HEK293T (cell line): ENCODE measurements around the gene ARL6.

ENCODE experiments used
- CTCF ChIA-PET: fragments of 350-600 bp; formaldehyde crosslinking; extraction: SDS; loops from one replicate; lab custom pipeline; 2021; ENCODE audit warnings: antibody characterized with exemption, inconsistent platforms; lab: Yijun Ruan, JAX
- POLR2A ChIA-PET: fragments of 350-600 bp; formaldehyde crosslinking; extraction: SDS; loops from one replicate; lab custom pipeline; 2020; ENCODE audit warnings: antibody characterized with exemption, inconsistent platforms; lab: Yijun Ruan, JAX
- DNase-seq: peaks from one replicate; pipeline ENCODE4 v3.0.0; 2012; ENCODE audit warnings: mixed read lengths; ENCODE audit errors: extremely low spot score
- ARNT ChIP-seq: fragments of 450-650 bp; IDR thresholded peaks from 2 replicates; pipeline ENCODE4 v1.6.1; 2017; ENCODE audit warnings: mild to moderate bottlenecking
- BHLHE40 ChIP-seq: fragments of 450-650 bp; IDR thresholded peaks from 2 replicates; pipeline ENCODE4 v1.6.1; 2016; ENCODE audit warnings: mild to moderate bottlenecking, moderate library complexity, borderline replicate concordance
- CTBP1 ChIP-seq: fragments of 450-650 bp; IDR thresholded peaks from 2 replicates; pipeline ENCODE4 v1.6.1; 2016; ENCODE audit warnings: borderline replicate concordance
- ELF4 ChIP-seq: fragments of 450-650 bp; IDR thresholded peaks from 2 replicates; pipeline ENCODE4 v1.6.1; 2017; ENCODE audit warnings: antibody characterized with exemption
- FOXA1 ChIP-seq: fragments of 450-650 bp; IDR thresholded peaks from 2 replicates; pipeline ENCODE4 v1.6.1; 2016; ENCODE audit warnings: mild to moderate bottlenecking
- FOXK2 ChIP-seq: fragments of 450-650 bp; IDR thresholded peaks from 2 replicates; pipeline ENCODE4 v1.6.1; 2016; ENCODE audit warnings: mild to moderate bottlenecking
- FOXM1 ChIP-seq: fragments of 450-650 bp; IDR thresholded peaks from 2 replicates; pipeline ENCODE4 v1.6.1; 2017; ENCODE audit warnings: mild to moderate bottlenecking, borderline replicate concordance
- HDGF ChIP-seq: fragments of 450-650 bp; IDR thresholded peaks from 2 replicates; pipeline ENCODE4 v1.6.1; 2017; ENCODE audit warnings: antibody characterized with exemption, borderline replicate concordance
- L3MBTL2 ChIP-seq: fragments of 450-650 bp; conservative IDR thresholded peaks from 2 replicates; pipeline ENCODE4 v1.6.1; 2016; ENCODE audit warnings: mild to moderate bottlenecking
- LEF1 ChIP-seq: fragments of 450-650 bp; IDR thresholded peaks from 2 replicates; pipeline ENCODE4 v1.6.1; 2017; ENCODE audit warnings: mild to moderate bottlenecking, borderline replicate concordance
- NFRKB ChIP-seq: fragments of 450-650 bp; IDR thresholded peaks from 2 replicates; pipeline ENCODE4 v1.6.1; 2016; ENCODE audit warnings: mild to moderate bottlenecking, moderate library complexity
- SP1 ChIP-seq: fragments of 450-650 bp; IDR thresholded peaks from 2 replicates; pipeline ENCODE4 v1.6.1; 2017
- SUZ12 ChIP-seq: fragments of 450-650 bp; IDR thresholded peaks from 2 replicates; pipeline ENCODE4 v1.6.1; 2016; ENCODE audit warnings: mild to moderate bottlenecking
- TARDBP ChIP-seq: fragments of 450-650 bp; IDR thresholded peaks from 2 replicates; pipeline ENCODE4 v1.6.1; 2016
- ZNF384 ChIP-seq: fragments of 450-650 bp; IDR thresholded peaks from 2 replicates; pipeline ENCODE4 v1.6.1; 2016
- TF ChIP-seq, protein P1 (sequence below): fragments of 450-650 bp; IDR thresholded peaks from 2 replicates; pipeline ENCODE4 v1.6.1; 2016

Gene ARL6, protein sequence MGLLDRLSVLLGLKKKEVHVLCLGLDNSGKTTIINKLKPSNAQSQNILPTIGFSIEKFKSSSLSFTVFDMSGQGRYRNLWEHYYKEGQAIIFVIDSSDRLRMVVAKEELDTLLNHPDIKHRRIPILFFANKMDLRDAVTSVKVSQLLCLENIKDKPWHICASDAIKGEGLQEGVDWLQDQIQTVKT

DNA sequence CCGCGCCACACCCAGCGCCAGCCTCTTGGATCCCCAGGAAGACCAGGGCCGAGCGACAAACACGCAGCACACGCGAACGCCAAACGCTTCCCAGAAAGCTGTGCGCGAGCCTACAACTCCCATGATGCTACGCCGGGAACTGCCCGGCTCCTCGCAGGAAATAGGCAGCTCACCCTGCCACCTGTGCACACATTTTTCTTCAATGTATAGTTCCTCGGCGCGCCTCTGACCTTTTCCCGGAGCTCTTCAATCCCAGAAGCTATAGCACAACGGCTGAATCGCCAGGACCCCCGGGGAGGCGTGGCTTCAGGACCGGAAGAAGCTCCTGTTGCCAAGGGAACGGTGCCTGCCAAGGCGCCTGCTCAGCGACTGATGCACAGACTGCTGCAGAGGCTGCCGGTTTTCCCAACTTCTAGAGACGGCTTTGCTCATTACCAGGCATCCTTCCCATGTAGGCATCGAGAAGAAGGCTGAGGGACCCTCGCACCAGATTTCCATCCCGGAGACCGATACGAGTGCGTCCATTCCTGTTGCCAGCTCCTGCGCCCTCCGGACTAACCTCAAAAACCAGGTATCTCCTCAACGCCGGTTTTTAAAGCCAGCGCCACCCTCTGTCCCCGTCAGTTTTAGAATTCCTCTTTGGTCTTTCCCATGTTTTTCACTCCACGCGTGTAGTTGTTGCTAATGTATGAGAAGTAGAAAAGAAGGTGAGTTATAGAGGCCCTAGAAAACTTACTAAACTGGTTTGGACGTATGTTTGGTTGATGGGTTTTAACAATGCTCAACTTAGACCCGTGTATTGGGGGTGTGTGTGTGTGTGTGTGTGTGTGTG, at the start of gene ARL6:
TSS of gene ARL6 (plus strand) at position 352 of the 832 bp plus-strand sequence. CDS start 3,350 bp downstream, outside the sequence.
- CTCF ChIA-PET = interaction anchor here (0.9 kb wide), 2 partner anchors 11 to 15 kb away, joined by 3 to 5 read pairs; no protein-coding TSS in a partner anchor
- peak; percentile 45 for TF ChIP-seq L3MBTL2
- TF ChIP-seq ARNT = no peak
- TF ChIP-seq FOXK2 = no peak
- TF ChIP-seq SUZ12 = 0 out of 2 replicates have a peak, but pooled peaks have one; percentile 44
- TF ChIP-seq CTBP1 = no peak
- no peak for TF ChIP-seq ELF4
- no peak for TF ChIP-seq FOXA1
- TF ChIP-seq, protein P1, sequence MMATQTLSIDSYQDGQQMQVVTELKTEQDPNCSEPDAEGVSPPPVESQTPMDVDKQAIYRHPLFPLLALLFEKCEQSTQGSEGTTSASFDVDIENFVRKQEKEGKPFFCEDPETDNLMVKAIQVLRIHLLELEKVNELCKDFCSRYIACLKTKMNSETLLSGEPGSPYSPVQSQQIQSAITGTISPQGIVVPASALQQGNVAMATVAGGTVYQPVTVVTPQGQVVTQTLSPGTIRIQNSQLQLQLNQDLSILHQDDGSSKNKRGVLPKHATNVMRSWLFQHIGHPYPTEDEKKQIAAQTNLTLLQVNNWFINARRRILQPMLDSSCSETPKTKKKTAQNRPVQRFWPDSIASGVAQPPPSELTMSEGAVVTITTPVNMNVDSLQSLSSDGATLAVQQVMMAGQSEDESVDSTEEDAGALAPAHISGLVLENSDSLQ = no peak
- TF ChIP-seq NFRKB = no peak
- TF ChIP-seq LEF1 = no peak
- TF ChIP-seq SP1 = no peak
- no peak for TF ChIP-seq FOXM1
- TF ChIP-seq HDGF = no peak
- no peak for TF ChIP-seq ZNF384
- no peak for TF ChIP-seq TARDBP
- no peak for TF ChIP-seq BHLHE40
- peak; percentile 87 for DNase-seq
- POLR2A ChIA-PET = interaction anchor here (0.6 to 1.2 kb wide), 15 partner anchors 9 to 258 kb away, joined by 3 to 7 read pairs (median 3); partner anchors contain the start of gene CRYBG3

GRCh38 chr3:97719156-97719821, 45.3 kb upstream of the ARL6 start:
- CTCF ChIA-PET = interaction anchor here (1.0 to 1.8 kb wide), 7 partner anchors 9 to 69 kb away, joined by 3 to 6 read pairs (median 4); no protein-coding TSS in a partner anchor
- no peak for TF ChIP-seq FOXM1
- TF ChIP-seq ZNF384 = no peak
- TF ChIP-seq, protein P1 = peak; percentile 49
- TF ChIP-seq TARDBP = no peak
- DNase-seq = peak; percentile 72
- POLR2A ChIA-PET = no interaction called here

GRCh38 chr3:97720417-97720816, 44.1 kb upstream of the ARL6 start:
- ChIA-PET POLR2A (no interaction called here), CTCF (interaction anchor here (1.8 kb wide), 1 partner anchor 26 kb away, joined by 5 read pairs; no protein-coding TSS in a partner anchor)
- no peak for DNase-seq
- TF ChIP-seq NFRKB (no peak), L3MBTL2 (peak; percentile 39; the same call in 1 of the 2 replicates)

DNA sequence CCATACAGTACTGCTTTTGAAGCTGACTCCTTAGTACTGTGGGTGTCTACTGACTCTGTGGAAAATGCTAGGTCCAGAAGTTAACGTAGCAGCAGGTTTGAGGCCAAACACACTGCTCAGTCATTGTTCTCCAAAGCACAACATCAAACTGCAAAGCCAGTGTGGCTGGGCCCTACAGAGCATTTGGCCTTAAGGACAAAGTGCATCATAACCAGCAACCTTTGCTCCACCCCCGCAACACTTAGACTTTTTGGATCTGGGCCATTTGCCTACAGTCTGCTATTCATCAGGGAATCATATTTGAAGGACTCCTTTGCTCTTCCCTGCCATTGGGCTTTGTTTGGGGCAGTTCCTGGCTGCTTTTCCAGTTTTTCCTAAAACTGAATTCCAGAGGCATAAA, 43.1 kb upstream of the ARL6 start:
- TF ChIP-seq CTBP1 = no peak
- no peak for TF ChIP-seq ZNF384
- TF ChIP-seq, protein P1 = no peak
- TF ChIP-seq FOXA1 = no peak
- no peak for TF ChIP-seq FOXK2
- TF ChIP-seq HDGF = no peak
- TF ChIP-seq L3MBTL2 = no peak
- TF ChIP-seq BHLHE40 = no peak
- no peak for TF ChIP-seq SP1
- no peak for TF ChIP-seq LEF1
- TF ChIP-seq TARDBP = no peak
- no peak for TF ChIP-seq NFRKB
- TF ChIP-seq FOXM1 = no peak
- TF ChIP-seq ELF4 = no peak
- TF ChIP-seq SUZ12 = no peak
- no peak for TF ChIP-seq ARNT
- ChIA-PET POLR2A (no interaction called here), CTCF (no interaction called here)
- DNase-seq = no peak

DNA sequence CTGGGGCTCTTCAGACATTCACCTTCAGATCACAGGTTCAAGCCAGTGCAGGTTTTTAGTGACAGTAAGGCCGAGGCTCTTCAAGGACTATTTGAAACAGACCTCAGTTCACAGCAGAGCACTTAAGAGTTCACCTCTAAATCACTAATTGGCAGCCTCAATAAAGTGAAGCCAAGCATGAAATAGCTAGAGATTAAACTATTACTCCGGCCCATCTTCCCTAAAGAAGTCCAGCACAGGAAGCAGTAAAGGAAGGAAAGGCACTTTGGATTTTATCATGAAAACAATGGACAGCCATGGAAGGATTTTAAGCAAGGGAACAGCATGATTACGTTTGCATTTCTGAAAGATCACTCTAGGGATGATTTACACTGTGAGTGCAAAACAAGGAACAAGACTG, 27.6 kb upstream of the ARL6 start:
- DNase-seq = peak; percentile 43
- ChIA-PET POLR2A (no interaction called here), CTCF (no interaction called here)
- TF ChIP-seq, protein P1 = peak; percentile 97
- TF ChIP-seq CTBP1 = peak; percentile 84
- TF ChIP-seq ARNT = no peak
- no peak for TF ChIP-seq SP1
